Non-pigmented ciliary epithelial cell (primary cell): ENCODE data around the gene PKP1.

ENCODE experiments used
- DNase-seq: peaks from one replicate; pipeline ENCODE4 v3.0.0-alpha.2; 2010; ENCODE audit warnings: low read depth

The PKP1 gene

GRCh38 chr1:201350884-201351283, 67.6 kb downstream of the PKP1 start:
- DNase-seq: no peak

- no peak for DNase-seq
Measured at GRCh38 chr1:201351617-201352016, 68.3 kb downstream of the PKP1 start.

GRCh38 chr1:201353186-201353940, 70.1 kb downstream of the PKP1 start:
- no peak for DNase-seq

- no peak for DNase-seq
Measured at GRCh38 chr1:201354151-201354900, 71.0 kb downstream of the PKP1 start.

- DNase-seq: no peak
Measured at GRCh38 chr1:201354901-201355295, 71.6 kb downstream of the PKP1 start.

GRCh38 chr1:201355471-201355870, 72.2 kb downstream of the PKP1 start:
- DNase-seq: no peak

- no peak for DNase-seq
Measured at GRCh38 chr1:201356236-201356635, 72.9 kb downstream of the PKP1 start.

GRCh38 chr1:201356701-201357100, 73.4 kb downstream of the PKP1 start:
- DNase-seq: no peak

GRCh38 chr1:201357211-201357610, 73.9 kb downstream of the PKP1 start:
- DNase-seq: no peak

DNA sequence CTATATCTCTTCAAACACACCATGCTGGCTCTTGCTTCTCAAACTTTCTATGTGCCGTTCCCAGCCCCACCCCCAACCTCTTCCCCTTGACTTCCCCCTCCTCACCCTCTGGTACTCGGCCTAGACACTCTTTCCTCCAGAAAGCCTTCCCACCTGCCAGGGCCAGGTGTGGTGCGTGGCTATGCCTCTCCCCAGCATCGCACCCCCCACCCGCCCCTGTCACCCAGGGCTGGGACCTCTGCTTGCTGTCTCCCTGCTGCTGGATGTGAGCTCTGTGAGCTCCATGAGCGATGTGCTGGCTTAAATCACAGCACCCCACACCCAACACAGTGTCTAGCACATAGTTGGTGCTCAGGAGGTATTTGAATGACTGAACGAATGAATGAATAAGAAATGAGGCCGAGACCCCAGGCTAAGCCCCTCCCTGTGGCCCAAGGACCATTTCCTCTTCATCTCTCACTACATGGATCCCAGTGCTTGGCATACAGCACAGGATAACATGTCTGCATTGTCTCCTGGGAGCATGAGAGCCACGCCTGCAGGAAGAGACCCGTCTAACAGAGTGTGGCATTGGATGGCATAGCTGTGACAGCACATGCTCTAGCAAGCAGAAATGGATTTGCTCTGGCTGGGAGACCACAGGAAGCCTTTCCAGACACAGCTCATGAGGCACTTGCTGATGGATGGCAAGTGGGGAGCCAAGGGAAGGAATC, 74.5 kb downstream of the PKP1 start:
- no peak for DNase-seq

DNA sequence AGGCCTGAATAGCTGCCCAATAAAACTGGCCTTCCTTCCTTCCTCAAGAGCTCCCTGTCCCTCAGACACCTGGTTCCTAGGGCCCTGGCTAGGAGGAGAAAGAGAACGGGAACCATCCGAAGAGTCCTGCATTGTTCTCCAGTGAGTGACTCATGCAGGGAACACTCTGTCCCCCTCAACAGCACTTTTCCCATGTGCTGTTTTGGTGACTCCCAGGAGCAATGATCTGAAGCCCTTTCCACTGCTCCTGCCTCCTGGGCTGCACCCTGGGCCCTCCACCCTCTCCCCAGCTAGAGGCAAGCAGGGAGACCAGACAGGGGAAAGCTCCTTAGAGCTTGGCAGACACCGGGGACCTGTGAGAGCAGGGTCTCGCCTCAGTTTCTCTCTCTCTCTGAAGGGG, 75.3 kb downstream of the PKP1 start:
- no peak for DNase-seq

- no peak for DNase-seq
Measured at GRCh38 chr1:201359031-201359872, 75.9 kb downstream of the PKP1 start.

- DNase-seq: no peak
Measured at GRCh38 chr1:201359873-201360210, 76.5 kb downstream of the PKP1 start.

DNA sequence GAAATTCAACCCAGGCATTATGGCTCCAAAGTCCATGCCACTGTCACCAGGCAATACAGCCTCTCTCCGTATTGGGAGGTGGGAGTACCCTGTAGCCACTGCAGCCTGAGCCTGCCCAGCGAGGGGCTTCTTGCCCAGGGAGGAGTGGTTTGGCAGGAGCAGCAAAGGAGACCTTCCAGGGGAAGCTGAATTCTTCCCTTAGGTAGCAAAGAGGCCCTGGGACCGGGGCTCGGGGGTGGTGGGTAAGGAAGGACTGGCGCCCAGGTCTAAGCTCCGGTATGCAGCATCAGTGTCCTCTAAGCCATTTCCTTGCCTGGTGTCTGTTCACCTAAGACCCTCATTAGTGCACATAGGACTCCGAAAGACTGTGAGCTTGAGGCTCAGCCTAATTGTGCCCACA, 77.2 kb downstream of the PKP1 start:
- DNase-seq: no peak

GRCh38 chr1:201360901-201361651, 77.8 kb downstream of the PKP1 start:
- DNase-seq: no peak

- no peak for DNase-seq
Measured at GRCh38 chr1:201361652-201362504, 78.6 kb downstream of the PKP1 start.

- DNase-seq: no peak
Measured at GRCh38 chr1:201362906-201363305, 79.6 kb downstream of the PKP1 start.

GRCh38 chr1:201363467-201363866, 80.2 kb downstream of the PKP1 start:
- DNase-seq: no peak

GRCh38 chr1:201364808-201365105, 81.5 kb downstream of the PKP1 start:
- no peak for DNase-seq

- DNase-seq: no peak
Measured at GRCh38 chr1:201365251-201365650, 81.9 kb downstream of the PKP1 start.

- DNase-seq: no peak
Measured at GRCh38 chr1:201366696-201367095, 83.4 kb downstream of the PKP1 start.
